AG09319 (cell line): ENCODE results near the gene ZNF710.

Experiments used
- DNase-seq: peaks from one replicate; pipeline ENCODE4 v3.0.0-alpha.2; 2010; ENCODE audit warnings: low read depth; ENCODE audit errors: extremely low read depth
- TF ChIP-seq, protein P1 (sequence below): IDR thresholded peaks from 2 replicates; pipeline ENCODE4 v1.5.1; 2011; ENCODE audit warnings: low read depth, mild to moderate bottlenecking, inconsistent platforms, low read length, moderate library complexity

The ZNF710 gene

DNA sequence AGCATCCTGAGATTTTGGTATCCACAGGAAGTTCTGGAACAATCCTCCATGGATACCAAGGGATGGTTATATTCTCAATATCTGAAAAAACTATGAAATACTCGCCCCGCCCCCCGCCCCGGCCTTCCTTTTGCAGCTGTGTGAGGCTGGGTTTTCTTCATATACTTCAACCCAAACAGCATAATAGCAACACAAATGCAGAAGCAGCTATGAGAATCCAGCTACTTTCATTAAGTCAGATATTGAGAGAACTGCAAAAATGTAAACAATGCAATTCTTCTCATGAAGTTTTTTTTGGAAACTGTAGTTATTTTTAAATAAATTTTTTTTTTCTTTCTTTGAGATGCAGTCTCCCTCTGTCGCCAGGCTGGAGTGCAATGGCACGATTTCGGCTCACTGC, 112.0 kb downstream of the ZNF710 start:
- no peak for DNase-seq
- TF ChIP-seq, protein P1, sequence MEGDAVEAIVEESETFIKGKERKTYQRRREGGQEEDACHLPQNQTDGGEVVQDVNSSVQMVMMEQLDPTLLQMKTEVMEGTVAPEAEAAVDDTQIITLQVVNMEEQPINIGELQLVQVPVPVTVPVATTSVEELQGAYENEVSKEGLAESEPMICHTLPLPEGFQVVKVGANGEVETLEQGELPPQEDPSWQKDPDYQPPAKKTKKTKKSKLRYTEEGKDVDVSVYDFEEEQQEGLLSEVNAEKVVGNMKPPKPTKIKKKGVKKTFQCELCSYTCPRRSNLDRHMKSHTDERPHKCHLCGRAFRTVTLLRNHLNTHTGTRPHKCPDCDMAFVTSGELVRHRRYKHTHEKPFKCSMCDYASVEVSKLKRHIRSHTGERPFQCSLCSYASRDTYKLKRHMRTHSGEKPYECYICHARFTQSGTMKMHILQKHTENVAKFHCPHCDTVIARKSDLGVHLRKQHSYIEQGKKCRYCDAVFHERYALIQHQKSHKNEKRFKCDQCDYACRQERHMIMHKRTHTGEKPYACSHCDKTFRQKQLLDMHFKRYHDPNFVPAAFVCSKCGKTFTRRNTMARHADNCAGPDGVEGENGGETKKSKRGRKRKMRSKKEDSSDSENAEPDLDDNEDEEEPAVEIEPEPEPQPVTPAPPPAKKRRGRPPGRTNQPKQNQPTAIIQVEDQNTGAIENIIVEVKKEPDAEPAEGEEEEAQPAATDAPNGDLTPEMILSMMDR, result no peak

DNA sequence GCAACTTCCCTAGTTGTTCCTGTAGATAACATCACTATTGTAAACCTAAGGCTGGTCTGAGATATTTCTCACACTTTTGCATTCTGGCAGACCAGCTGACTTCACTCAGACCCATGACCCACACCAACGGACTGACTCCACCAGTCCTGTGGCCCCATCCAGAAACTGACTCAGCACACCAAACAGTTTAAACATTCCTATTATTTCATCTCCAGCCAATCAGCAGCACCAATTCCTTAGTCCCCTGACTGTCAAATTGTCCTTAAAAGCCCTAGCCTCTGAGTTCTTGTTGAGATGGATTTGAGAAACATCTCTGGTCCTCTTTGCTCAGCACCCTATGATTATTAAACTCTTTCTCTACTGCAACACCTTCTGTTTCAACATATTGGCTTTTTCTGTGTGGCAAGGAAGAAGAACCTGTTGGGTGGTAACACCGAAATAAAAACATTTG, 113.4 kb downstream of the ZNF710 start:
- TF ChIP-seq, protein P1, result no peak
- no peak for DNase-seq

DNA sequence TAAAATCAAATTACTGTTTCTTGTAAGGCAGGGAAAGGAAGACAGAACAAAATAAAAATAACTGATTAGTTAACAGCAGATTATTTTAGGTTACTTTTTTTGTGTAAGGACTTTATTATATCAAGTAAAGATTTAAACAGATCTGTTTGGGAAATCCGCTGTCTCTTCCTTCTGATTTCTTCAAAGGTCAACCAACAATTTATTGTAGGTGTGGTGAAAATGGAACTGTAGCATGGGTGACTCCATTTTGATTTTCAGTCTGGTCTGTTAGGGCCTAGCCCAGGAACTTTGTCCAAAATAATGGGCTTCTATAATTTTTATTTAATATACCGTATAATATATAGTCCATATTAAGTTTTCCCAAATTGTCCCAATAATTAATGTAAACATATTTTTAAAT, 114.7 kb downstream of the ZNF710 start:
- no peak for DNase-seq
- TF ChIP-seq, protein P1, result no peak

DNA sequence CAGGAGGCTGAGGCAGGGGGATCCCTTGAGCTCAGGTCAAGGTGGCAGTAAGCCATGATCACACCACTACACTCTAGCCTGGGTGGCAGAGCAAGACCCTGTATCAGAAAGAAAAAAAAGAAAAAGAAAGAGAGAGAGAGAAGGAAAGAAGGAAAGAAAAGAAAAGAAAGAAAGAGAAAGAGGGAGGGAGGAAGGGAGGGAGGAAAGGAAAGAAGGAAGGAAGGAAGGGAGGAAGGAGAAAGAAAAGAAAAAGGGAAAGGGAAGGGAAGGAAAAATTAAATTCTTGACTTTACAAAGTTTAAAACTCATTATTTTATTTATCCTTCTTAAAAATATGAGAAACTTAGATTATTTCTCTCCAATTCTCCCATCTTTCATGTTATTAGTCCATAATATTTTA, 118.2 kb downstream of the ZNF710 start:
- no peak for DNase-seq
- TF ChIP-seq, protein P1, result no peak

DNA sequence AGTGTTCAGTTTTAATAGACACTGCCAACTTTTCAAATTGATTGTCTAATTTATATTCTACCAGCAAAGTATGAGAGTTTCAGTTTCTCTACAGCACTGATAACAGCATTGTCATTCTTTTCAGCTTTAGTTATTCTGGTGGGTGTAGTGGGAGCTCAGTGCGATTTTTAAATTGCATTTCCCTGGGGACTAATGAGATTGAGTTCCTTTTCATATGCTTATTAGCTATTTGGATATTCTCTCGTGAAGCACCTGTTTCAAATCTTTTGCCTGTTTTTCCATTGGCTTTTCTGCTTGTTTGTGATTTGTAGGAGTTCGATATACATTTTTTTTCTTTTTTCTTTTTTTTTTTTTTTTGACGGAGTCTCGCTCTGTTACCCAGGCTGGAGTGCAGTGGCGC, 120.0 kb downstream of the ZNF710 start:
- no peak for DNase-seq
- TF ChIP-seq, protein P1, result no peak

DNA sequence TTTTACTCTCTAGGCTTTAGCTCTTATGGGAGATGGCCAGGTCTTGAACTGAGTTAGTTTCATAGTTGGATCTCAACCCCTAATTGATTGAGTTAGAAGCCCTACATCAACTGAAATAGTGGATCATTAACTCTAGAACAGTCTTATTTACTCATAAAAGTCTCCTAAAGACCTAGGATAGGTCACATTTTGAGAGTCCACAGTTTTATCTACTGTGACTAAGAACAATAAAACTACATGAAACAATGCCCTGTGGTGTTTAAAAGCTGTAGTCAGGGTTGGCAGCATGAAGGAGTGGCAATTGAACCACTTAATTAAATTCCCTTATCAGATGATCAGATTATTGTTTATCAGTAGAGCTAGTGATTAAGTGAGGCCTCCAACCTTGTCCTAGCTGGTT, 123.4 kb downstream of the ZNF710 start:
- TF ChIP-seq, protein P1, result no peak
- DNase-seq, result no peak

DNA sequence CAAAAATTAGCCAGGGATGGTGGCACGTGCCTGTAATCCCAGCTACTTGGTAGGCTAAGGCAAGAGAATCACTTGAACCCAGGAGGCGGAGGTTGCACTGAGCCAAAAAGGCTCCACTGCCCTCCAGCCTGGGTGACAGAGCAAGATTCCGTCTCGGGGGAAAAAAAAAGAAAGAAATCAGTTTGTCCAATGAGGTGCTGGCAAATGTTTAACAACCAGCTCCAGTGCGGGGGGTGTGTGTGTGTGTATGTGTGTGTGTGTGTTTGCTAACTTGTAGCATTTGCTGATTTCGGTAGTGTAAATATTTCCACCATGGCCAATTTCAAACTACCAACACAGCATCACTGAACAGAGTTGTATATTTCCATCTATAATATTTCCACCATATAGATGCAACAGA, 124.9 kb downstream of the ZNF710 start:
- TF ChIP-seq, protein P1, result no peak
- no peak for DNase-seq
